ENCODE data around the gene PAPOLA.

DNA sequence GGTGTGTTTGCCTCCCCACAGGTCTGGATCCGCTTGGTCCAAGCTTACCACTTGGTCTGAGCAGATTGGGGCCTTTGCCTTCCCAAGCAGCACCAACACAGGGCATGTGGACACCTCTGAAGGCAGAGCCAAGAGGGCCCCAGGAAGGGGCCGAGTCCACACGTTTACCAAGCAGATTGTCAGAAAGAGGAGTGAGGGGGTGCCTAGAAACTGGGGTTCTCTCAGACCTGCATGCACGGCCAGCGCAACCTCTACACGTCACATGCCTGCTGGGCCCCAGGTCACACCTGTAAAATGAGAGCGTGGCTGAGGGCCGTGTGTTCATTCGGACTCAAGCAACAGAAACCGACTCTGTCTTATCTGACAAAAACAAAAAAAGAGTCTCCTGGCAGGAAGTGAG, 96.9 kb downstream of the PAPOLA start:
- TF ChIP-seq, protein P1, sequence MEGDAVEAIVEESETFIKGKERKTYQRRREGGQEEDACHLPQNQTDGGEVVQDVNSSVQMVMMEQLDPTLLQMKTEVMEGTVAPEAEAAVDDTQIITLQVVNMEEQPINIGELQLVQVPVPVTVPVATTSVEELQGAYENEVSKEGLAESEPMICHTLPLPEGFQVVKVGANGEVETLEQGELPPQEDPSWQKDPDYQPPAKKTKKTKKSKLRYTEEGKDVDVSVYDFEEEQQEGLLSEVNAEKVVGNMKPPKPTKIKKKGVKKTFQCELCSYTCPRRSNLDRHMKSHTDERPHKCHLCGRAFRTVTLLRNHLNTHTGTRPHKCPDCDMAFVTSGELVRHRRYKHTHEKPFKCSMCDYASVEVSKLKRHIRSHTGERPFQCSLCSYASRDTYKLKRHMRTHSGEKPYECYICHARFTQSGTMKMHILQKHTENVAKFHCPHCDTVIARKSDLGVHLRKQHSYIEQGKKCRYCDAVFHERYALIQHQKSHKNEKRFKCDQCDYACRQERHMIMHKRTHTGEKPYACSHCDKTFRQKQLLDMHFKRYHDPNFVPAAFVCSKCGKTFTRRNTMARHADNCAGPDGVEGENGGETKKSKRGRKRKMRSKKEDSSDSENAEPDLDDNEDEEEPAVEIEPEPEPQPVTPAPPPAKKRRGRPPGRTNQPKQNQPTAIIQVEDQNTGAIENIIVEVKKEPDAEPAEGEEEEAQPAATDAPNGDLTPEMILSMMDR (IDR thresholded peaks at IDR 0.05) = no peak
- TF ChIP-seq SIN3A (IDR thresholded peaks at IDR 0.05; ENCODE audit: borderline replicate concordance, insufficient read depth, low read depth, low read length) = no peak

Data from Panc1 (cell line).